Stimulated activated CD4-positive, alpha-beta T cell treated with anti-CD3 and anti-CD28 coated beads, Interleukin-4, amount 100 ng/mL, for 1 hour (primary cell): ENCODE data around the gene PLLP.

Experiments
- DNase-seq: peaks from one replicate; pipeline ENCODE4 v3.0.0-alpha.2; 2020

Gene PLLP, protein sequence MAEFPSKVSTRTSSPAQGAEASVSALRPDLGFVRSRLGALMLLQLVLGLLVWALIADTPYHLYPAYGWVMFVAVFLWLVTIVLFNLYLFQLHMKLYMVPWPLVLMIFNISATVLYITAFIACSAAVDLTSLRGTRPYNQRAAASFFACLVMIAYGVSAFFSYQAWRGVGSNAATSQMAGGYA

DNA sequence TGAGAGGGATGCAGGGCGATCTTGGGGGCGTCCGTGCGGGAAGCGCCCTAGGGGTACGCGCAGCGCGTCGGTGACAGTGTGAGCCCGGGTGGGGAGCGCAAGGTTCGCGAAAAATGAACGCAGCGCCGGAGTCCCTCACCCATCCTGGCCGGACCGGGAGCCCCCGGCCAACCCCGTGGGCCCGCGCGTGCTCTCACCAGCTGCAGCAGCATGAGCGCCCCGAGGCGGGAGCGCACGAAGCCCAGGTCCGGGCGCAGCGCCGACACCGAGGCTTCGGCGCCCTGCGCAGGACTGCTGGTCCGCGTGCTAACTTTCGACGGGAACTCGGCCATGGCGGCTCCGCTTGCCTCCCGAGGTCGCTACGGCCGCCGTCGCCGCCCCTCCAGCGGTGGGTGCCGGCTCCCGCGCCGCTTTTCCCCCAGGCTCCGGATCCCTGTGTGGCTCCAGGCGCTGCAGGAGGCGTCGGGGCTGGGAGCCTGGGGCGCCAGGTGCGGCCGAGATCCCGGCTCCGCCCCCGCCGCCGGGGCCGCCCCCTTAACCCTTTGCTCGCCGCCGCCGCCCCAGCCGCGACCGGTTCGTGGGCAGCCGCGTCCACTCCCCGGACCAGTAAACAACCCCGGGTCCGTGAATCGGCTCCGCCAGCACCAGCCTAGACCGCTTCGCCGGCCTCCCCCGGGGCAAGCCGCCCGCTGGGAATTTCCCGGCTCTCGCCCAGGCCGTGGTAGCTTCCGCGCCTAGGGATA, at the start of gene PLLP:
TSS of gene PLLP (minus strand) at position 464 of the 743 bp plus-strand sequence. CDS start at position 332, 132 bp downstream.
- peak; percentile 60 for DNase-seq

DNA sequence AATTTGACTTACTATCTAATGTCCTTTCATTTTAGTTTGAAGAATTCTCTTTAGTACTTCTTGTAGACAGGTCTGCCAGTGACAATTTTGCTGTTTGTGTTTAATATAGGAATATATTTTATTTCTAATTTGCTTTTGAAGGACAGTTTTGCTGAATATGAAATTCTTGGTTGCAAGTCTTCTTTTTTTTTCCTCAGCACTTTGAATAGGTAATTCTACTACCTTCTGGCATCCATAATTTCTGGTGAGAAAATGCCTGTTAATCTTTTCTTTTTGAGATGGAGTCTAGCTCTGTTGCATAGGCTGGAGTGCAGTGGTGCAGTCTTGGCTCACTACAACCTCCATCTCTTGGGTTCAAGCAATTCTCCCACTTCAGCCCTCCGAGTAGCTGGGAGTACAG, 48.9 kb upstream of the PLLP start:
- no peak for DNase-seq

DNA sequence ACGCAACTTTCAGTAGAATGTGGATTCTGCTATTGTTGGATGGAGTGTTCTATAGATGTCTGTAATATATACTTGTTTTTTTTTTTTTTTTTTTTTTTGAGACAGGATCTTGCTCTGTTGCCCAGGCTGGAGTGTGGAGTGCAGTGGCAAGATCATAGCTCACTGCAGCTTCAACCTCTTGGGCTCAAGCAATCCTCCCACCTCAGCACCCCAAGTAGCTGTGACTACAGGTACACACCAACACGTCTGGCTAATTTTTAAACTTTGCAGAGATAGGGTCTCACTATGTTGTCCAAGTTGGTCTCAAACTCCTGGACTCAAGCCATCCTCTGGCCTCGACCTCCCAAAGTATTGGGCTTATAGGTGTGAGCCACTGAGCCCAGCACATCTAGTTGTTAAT, 46.9 kb upstream of the PLLP start:
- no peak for DNase-seq

DNA sequence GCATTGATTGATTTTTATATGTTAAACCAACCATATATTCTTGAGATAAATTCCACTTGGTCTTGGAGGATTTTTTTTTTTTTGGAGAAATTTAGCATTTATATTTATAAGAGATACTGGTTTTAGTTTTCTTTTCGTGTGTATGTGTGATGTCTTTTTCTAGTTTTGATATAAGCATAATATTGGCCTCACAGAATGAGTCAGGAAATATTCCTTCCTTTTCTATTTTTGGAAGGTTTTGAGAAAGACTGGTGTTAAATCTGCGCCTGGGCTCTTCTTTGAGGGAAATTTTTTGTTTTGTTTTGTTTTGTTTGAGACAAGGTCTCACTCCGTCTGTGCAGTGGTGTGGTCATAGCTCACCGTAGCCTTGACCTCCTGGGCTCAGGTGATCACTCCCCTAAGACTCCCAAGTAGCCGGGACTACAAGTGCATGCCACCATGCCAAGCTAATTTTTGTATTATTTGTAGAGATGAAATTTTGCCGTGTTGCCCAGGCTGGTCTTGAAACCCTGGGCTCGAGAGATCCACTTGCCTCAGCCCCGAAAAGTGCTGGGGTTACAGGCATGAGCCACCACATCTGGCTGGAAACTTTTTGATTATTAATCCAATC, 45.4 kb upstream of the PLLP start:
- no peak for DNase-seq

DNA sequence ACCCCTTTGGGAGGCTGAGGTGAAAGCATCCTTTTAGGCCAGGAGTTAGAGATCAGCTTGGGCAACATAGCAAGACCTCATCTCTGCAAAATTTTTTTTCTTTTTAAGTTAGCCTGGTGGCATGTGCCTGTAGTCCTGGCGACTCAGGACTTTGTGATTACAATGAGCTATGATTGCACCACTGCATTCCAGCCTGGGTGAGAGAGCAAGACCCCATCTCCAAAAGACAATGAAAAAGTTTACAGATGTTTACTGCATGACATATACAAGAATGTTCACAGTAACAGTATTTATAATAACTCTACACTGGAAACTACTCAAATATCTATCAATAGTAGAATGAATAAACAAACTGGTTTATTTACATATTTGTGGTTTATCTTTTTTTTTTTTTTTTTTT, 41.0 kb upstream of the PLLP start:
- DNase-seq: no peak

DNA sequence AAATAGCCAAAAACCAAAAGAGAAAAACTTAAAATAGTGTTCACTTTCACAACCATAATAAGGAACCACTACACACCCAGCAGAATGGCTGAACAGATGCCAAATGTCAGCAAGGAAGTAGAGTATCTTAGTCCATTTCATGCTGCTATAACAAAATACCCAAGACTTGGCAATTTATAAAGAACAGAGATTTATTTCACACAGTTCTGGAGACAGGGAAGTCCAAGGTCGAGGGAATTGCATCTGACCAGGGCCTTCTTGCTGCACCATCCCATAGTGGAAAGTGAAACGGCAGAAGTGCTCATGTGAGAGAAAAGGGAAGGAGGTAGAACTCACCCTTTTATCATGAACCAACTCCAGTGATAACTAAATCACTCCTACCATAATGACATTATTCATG, 40.3 kb upstream of the PLLP start:
- no peak for DNase-seq

DNA sequence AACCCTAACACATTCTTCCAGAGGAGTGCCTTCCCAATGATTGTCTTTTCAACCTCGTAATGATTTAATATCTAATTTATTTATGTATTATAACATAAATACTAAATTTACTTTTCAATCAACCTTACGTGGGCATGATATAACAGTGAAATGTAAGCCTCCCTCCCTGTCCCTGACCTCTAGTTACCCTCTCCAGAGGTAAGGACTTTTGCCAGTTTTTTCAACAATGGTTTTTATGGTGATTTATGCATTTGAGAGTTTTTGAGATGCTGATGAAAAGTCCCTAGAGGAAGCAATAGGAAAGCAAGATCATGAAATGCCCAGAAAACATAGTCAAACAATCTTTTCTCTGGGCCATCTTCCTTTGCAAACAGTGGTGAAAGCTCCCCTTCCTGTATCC, 35.2 kb upstream of the PLLP start:
- no peak for DNase-seq

DNA sequence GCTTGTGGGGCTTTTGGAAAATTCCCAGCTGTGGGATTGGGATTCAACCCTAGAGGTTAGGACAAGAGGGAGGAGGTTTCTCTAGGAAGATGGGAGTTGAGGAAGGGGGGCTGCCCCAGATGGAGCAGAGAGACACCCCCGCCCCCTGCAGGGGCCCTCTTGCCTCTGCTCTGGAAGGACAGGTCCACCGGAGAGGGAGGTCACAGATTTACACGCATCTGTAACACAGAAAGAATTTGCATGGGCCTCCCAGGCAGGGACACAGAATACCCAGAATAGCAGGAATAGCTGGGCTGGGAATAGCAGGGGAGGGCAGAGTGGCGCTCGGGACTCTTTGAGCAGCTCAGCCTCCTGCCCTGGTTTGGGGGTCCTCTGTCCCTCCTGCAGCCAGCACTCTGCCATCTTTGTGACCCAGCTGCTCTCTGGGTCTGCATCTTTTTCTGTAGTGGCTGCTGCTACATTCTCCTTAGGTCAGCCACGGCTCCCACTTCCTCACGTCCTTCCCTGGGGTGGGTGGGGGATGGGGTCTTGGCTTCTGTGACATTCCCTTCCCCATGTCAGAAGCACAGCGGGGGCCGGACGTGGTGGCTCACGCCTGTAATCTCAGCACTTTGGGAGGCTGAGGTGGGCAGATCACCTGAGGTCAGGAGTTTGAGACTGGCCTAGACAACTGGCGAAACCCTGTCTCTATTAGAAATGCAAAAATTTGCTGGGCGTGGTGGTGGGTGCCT, 33.9 kb upstream of the PLLP start:
- DNase-seq: no peak

DNA sequence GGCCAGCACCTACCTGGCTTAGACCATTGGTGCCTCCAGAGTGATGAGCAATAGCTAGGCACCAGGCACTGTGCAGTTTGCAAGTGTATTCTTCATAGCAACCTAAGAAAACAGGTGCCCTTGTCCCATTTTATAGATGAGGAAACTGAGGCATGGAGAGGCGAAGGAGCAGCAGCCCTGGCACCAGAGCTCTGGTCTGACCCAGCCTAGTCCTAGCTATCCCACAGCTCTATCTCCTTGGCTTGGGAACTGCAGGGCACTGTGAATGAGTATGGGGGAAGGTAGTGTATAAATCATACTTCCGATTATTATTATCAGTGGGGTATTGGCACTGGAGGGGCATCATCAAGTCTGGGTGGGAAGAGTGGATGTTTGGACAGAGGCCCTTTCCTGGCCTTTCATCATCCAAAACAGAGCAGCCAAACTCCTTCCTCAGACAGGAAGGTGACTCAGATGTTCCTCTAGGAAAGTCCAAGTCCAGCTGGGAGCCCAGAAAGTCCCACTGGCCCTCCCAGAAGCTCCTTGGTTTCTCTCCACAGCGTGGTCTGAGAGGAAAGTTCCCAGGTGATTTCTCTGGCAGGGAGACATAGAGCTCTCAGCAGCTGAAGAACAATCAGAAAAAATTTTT, 32.0 kb upstream of the PLLP start:
- DNase-seq: no peak

DNA sequence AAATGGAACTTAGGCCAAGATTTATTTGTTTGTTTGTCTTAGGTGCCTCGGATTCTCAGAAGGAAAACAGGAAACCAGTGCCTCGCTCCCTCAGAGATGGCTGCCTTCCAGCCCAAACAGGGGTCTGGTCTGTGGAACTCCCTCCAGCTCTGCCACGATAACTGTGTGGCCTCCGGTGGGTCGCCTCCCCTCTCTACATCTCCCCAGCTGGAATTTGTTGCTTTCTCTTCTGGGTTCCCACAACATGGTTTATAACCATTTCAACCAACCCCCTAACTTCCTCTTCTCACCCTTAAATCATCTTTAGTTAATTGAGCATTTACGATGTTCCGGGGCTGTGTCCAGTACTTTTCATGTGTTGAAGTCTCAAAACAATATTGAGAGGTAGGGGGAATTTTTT, 30.9 kb upstream of the PLLP start:
- no peak for DNase-seq

DNA sequence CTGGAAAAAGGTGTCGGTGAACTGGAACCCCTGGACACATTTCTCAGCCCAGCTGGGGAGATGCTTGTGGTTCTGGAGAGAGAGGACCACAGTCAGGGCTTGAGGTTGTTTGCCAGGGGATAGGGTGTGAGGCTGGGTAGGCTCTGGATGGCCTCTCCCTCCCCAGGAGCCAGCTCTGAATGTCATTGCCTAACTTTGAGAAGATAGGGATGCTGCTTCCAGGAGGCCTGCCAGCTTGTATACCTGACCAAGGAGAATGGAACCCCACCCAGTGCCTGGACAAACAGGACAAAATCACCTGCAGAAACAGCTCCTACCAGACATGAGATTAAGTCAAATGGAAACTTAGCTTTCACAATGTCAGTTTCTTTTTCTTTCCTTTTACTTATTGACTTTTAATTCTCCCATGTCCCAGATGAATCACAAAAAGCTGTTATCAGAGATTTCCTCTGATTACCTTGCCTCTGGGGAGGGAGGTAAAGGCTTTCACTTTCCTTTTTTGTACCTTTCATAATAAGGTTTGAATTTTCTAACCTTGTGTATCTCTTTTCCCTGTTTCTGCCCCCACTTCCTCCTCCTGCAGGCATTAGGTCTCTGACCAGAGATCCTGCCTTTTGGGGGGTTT, 29.8 kb upstream of the PLLP start:
- no peak for DNase-seq

DNA sequence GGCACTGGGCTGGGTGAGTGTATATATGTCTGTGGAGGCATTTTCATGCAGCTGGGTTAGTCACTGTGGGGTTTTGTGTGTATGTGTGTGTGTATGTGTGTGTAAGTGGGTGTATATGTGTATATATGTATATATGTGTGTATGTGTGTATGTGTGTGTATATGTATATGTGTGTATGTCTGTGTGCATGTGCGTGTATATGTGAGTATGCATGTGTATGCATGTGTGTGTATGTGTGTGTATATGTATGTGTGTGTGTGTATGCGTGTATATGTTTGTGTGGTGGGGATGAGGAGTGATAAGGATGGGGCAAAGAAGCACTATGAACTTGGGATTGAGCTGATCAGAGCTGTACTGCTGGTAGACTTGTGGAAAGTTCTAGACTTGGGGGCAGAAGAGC, 29.0 kb upstream of the PLLP start:
- no peak for DNase-seq

DNA sequence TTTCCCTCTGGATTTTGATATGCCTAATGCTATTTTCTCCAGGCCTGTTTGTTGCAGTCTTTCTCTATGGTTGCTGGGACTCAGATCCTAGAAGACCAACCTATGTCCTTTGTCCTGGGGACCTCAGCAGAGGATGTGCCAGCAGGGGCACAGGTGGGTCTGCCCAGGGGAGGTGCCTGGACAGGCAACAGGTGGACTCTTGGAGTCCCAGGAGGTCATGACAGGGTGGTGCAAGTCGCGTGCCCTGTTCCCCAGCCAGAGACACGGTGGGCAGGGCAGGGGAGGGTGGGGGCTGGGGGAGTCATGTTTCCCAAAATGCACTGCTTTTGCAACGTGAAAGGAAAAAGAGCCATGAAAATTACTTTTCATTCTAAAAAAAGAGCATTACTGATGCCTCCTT, 26.3 kb upstream of the PLLP start:
- no peak for DNase-seq

DNA sequence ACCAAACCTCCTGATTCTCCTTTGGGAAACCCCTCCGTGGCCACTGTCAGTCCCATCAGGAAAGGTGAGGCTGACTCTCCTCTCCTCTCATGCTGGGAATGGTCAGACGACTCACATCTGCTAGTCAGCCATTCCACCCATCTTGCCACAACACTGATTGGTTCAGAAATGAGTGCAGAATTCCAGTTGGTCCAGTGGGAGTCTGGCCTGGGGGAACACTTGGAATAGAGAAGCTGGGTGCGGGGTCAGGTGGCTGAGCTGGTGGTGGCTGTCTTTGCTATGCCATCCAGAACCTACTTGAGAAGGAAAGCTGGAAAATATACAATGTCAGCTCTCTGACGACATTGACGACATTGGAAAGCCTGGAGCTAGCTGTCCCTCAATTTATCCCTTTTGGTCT, 23.6 kb upstream of the PLLP start:
- DNase-seq: no peak

DNA sequence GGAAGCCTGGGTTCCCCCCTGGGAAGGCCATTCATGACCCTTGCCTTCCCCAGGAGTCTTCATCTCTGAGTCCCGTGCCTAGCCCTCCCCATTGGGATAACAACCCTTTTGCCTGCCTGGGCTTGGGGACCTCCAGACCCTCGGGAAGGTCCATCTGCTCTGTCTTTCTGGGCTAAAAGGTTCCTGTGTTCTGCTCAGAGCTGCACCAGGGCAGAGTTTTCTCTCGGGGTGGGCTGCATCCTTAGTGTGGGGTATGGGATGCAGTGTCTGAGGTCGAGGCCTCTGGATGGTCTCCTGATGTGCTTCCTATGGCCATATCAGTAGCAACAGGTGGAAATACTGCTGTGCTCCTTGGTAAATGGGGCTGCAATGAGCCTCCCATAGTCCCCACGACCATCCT, 22.9 kb upstream of the PLLP start:
- no peak for DNase-seq

DNA sequence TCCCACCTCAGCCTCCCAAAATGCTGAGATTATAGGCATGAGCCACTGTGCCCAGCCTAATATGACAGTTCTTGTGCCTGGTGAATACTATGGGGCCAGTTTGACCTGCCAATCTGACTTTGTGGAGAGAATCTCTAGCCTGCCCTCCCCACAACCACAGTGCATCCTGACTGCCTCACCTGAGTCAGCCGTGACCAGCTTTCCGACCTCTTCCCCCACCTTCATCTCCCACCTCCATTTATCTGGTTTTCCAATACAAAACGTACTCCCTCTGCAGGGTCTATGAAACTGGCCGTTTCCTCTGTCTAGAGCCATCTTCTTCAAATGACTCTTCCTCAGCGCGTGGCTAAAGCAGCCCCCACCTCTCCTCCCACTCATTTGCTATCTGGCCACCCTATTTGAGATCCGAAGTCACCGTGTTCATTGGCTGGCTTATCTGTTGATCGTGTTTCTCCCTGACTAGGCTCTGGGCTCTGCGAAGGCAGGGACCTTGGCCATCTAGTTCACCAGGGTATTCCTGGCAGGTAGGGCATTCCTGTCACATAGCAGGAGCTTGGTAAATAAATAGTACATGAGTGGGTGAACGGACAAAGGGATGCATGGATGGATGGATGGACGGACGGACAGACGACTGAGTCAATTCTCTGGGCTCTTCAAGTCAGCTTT, 22.3 kb upstream of the PLLP start:
- no peak for DNase-seq

DNA sequence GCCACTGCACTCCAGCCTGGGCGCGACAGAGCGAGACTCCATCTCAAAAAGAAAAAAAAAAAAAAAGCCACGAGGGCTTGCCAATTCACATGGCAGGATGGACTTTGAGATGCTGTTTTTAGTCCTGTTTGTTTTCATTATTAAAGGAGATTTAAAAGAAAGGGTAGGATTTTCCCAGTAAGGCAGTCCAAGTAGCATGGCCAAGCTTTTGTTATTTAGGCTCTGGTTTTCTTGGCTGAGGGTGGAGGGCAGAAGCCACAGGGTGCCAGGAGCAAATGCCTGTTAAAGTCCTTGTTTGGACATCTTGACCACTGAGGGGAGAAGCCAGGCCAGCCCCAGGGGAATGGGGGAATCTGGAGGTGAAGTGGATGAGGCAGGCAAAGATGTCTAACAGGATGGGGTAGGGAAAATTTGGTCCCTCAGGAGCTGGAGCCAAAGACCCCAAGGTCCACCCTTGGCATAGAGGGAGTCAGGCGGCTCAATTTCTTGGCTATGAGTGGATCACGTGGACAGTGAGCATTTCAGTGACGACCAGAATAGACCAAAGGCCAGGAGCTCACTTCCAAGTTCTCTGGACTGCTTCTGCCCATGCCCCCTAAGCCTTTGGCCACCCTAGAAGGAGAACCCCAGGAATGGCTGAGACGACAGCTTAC, 20.8 kb upstream of the PLLP start:
- DNase-seq: no peak

DNA sequence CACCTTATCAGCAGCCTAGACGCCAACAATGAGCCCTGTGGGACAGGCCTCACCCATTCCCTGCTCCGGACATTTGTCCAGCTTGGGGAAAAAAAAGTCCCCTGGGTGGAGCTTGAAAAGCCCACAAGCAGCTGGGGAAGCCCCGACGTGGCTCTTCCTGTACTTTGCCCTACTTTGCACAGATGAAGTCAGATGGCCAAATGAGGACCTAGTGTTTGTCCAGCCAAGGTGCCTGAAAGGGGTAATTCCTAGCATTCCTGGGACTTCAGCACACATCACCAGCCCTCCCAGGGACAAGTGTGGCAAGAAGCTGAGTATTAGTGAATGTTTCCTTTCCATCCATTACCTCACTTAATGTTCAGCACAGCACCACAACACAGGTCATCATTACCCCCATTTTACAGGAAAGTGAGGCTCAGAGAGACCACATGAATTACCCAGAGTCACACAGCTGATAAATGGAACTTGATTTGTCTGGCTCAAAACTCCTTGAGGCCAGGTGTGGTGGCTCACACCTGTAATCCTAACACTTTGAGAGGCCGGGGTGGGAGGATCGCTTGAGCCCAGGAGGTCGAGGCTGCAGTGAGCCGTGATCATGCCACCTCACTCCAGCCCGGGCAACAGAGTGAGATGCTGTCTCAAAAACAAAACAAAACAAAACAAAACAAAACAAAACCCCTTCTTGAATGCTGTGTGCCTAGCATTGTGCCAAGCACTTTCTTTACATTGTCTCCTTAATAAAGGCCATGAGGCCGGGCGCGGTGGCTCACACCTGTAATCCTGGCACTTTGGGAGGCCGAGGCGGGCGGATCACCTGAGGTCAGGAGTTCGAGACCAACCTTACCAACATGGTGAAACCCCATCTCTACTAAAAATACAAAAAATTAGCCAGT, 19.9 kb upstream of the PLLP start:
- no peak for DNase-seq

DNA sequence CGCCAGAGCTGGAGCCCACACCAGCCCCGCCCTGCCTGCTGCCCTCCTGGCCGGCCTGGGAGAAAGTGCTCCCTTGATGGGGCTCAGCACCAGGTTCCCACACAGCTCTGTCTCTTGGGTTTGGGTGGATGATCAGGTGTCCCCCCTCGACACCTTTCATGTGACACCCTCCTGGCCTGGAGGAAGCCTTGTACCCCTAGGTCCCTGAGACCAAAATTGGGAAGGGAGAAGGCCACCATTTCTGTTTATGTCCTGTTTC, 19.4 kb upstream of the PLLP start:
- DNase-seq: no peak

DNA sequence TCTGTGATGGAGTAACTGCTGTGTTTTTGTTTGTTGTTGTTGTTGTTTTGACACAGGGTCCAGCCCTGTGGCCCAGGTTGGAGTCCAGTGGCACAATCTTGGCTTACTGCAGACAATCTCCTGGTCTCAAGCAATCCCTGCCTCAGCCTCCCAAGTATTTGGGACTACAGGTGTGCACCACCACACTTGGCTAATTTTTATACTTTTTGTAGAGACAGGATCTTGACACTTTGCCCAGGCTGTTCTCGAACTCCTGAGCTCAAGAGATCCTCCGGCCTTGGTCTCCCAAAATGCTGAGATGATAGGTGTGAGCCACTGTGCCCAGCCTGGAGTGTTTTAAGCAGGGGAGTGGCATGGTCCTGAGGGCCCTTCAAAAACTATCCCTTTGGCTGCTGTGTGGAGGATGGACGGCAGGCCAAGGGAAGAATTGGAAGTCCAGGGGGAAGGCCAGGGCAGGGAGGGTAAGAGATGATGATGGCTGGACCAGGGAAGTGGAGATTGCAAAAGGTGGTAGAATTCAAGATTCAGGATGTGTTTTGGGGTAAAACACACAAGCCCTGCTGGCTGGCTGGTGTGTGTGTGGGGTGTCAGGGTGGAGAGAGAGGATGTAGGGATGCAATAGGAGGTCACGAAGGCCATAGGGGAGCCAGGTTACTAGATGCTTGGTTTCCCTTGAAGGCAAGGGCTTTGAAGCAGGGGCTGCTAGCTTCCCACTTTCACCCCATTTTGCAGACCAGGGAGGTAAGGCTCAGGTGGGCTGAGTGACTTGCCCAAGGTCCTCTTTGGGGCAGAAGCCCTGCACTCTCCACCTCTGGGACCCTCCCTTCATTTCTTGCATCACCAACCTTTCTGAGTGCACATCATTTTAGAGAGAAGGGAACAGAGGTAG, 18.8 kb upstream of the PLLP start:
- no peak for DNase-seq
